ENCODE measurements around the gene RCBTB1. TPM values are rescaled to one million over a fixed set of nuclear protein-coding genes. Genes with fewer than 3 reads are reported as not detected.
"Not testable (repeated sequence)": the region's sequence is repeated elsewhere in the genome, so short reads cannot be mapped to it uniquely, and the experiment has no call there.

The RCBTB1 gene
- polyA plus RNA-seq, 2 of the 4 experiments (the other 2 are of a cell fraction): 11.9 to 20.7 TPM

- CTCF ChIA-PET: interaction anchor here (1.9 kb wide), 1 partner anchor 39 kb away, joined by 7 read pairs; no protein-coding TSS in a partner anchor
- no peak for FAIRE-seq
Measured at GRCh38 chr13:49567491-49567890, 17.9 kb downstream of the RCBTB1 start.

GRCh38 chr13:49566461-49566860 lies 18.9 kb downstream of the RCBTB1 start:
- no peak overlapping the region for H3K4me3 ChIP-seq
- FAIRE-seq: no peak
- TF ChIP-seq NPAS2 (CRISPR knock-in tag; IDR thresholded peaks at IDR 0.05; ENCODE audit: borderline replicate concordance) (no peak), KDM5A (IDR thresholded peaks at IDR 0.05) (no peak), TP53 (CRISPR knock-in tag; IDR thresholded peaks at IDR 0.05) (no peak)
- 97% methylated on average over 4 of the region's 4 CpGs for WGBS (ENCODE audit: missing lambda C conversion rate)
- peaks cover 7% of the 10 kb centered on the region; the same call in 2 of the 3 replicates for H3K4me1 ChIP-seq
- no peak overlapping the region for H3K4me2 ChIP-seq
- ChIA-PET POLR2A (no interaction called here), CTCF (interaction anchor here (1.9 kb wide), 1 partner anchor 40 kb away, joined by 7 read pairs; no protein-coding TSS in a partner anchor)
- H3K9me3 ChIP-seq: no peaks in the 10 kb centered on the region
- no peak for DNase-seq (ENCODE audit: low read depth in 1 of 2, low spot score in 1 of 2)
- H3K27ac ChIP-seq: no peak overlapping the region
- no peak for ATAC-seq

More at GRCh38 chr13:49567491-49567890, 17.9 kb downstream of the RCBTB1 start:
- DNase-seq (ENCODE audit: low read depth in 1 of 2, low spot score in 1 of 2) (no peak), ATAC-seq (no peak)
- 85% methylated on average over 5 of the region's 5 CpGs for WGBS (ENCODE audit: missing lambda C conversion rate)
- Histone ChIP-seq H3K27ac (no peak overlapping the region), H3K4me3 (no peak overlapping the region), H3K9me3 (no peaks in the 10 kb centered on the region), H3K4me1 (peaks cover 7% of the 10 kb centered on the region; the same call in 2 of the 3 replicates), H3K4me2 (no peak overlapping the region)
- TF ChIP-seq KDM5A (IDR thresholded peaks at IDR 0.05) (no peak), SMC3 (IDR thresholded peaks at IDR 0.05) (no peak), NPAS2 (CRISPR knock-in tag; IDR thresholded peaks at IDR 0.05; ENCODE audit: borderline replicate concordance) (no peak), KDM1A (IDR thresholded peaks at IDR 0.05; ENCODE audit: low read depth) (no peak), NFE2L2 (conservative IDR thresholded peaks at IDR 0.05; ENCODE audit: low read length) (no peak), ZNF302 (CRISPR knock-in tag; IDR thresholded peaks at IDR 0.05) (no peak), PBX3 (IDR thresholded peaks at IDR 0.05) (no peak), TFCP2L1 (CRISPR knock-in tag; IDR thresholded peaks at IDR 0.05) (no peak), MYC (IDR thresholded peaks at IDR 0.05; ENCODE audit: borderline replicate concordance, low read length) (no peak), E2F6 (IDR thresholded peaks at IDR 0.05; ENCODE audit: borderline replicate concordance, low read depth) (no peak), CBX8 (IDR thresholded peaks at IDR 0.05) (no peak)
- POLR2A ChIA-PET: no interaction called here

- H3K27ac ChIP-seq; ATAC-seq; H3K9me3 ChIP-seq; FAIRE-seq; POLR2A ChIA-PET; CTCF ChIA-PET; DNase-seq (ENCODE audit: low read depth in 1 of 2, low spot score in 1 of 2); H3K4me2 ChIP-seq; H3K4me3 ChIP-seq: not testable (repeated sequence)
- WGBS (ENCODE audit: missing lambda C conversion rate): 100% methylated on average over 3 of the region's 25 CpGs
- peaks cover 13% of the 10 kb centered on the region; the same call in 2 of the 3 replicates for H3K4me1 ChIP-seq
Measured at GRCh38 chr13:49565461-49565860, 19.9 kb downstream of the RCBTB1 start.

- peaks cover 14% of the 10 kb centered on the region for H3K4me1 ChIP-seq
- no peak for TF ChIP-seq EHMT2 (IDR thresholded peaks at IDR 0.05; ENCODE audit: low read depth)
- TF ChIP-seq REST (IDR thresholded peaks at IDR 0.05): no peak
- no peak for TF ChIP-seq HOXB5 (CRISPR knock-in tag; IDR thresholded peaks at IDR 0.05)
- no peak for TF ChIP-seq FOXS1 (CRISPR knock-in tag; IDR thresholded peaks at IDR 0.05)
- TF ChIP-seq PHF8 (IDR thresholded peaks at IDR 0.05; ENCODE audit: borderline replicate concordance, low read depth): no peak
- TF ChIP-seq POLR2AphosphoS2 (conservative IDR thresholded peaks at IDR 0.05; ENCODE audit: low read length): no peak
- no peak for TF ChIP-seq ZNF302 (CRISPR knock-in tag; IDR thresholded peaks at IDR 0.05)
- no peak for TF ChIP-seq NR3C1 (IDR thresholded peaks at IDR 0.05)
- TF ChIP-seq TP53 (CRISPR knock-in tag; IDR thresholded peaks at IDR 0.05): no peak
- TF ChIP-seq HEYL (CRISPR knock-in tag; IDR thresholded peaks at IDR 0.05): no peak
- TF ChIP-seq ZC3H11A (IDR thresholded peaks at IDR 0.05): no peak
- TF ChIP-seq RAD21 (conservative IDR thresholded peaks at IDR 0.05 in 1 of 2, IDR thresholded peaks at IDR 0.05 in 1 of 2): no peak
- no peak for TF ChIP-seq TFCP2L1 (CRISPR knock-in tag; IDR thresholded peaks at IDR 0.05)
- no peak for TF ChIP-seq MAX (IDR thresholded peaks at IDR 0.05)
- WGBS (ENCODE audit: missing lambda C conversion rate): 92% methylated on average over 5 of the region's 5 CpGs
- CTCF ChIA-PET: interaction anchor here (1.0 kb wide), 1 partner anchor 45 kb away, joined by 3 read pairs; no protein-coding TSS in a partner anchor
- no peak overlapping the region for H3K4me3 ChIP-seq
- no peaks in the 10 kb centered on the region for H3K9me3 ChIP-seq
- POLR2A ChIA-PET: no interaction called here
- DNase-seq (ENCODE audit: low read depth in 1 of 2, low spot score in 1 of 2): no peak
- FAIRE-seq: no peak
- no peak overlapping the region for H3K27ac ChIP-seq
- H3K4me2 ChIP-seq: no peak overlapping the region
- no peak for ATAC-seq
Measured at GRCh38 chr13:49563516-49563915, 21.8 kb downstream of the RCBTB1 start.
